Measurements from ENCODE around the gene MAP2K5.

MAP2K5 gene

GRCh38 chr15:67730135-67730534 is 187.6 kb downstream of the MAP2K5 start (continued):
- TF ChIP-seq, protein P1, sequence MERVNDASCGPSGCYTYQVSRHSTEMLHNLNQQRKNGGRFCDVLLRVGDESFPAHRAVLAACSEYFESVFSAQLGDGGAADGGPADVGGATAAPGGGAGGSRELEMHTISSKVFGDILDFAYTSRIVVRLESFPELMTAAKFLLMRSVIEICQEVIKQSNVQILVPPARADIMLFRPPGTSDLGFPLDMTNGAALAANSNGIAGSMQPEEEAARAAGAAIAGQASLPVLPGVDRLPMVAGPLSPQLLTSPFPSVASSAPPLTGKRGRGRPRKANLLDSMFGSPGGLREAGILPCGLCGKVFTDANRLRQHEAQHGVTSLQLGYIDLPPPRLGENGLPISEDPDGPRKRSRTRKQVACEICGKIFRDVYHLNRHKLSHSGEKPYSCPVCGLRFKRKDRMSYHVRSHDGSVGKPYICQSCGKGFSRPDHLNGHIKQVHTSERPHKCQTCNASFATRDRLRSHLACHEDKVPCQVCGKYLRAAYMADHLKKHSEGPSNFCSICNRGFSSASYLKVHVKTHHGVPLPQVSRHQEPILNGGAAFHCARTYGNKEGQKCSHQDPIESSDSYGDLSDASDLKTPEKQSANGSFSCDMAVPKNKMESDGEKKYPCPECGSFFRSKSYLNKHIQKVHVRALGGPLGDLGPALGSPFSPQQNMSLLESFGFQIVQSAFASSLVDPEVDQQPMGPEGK (tag by site-specific recombination; IDR thresholded peaks at IDR 0.05) = no peak
- TF ChIP-seq INSM2 (tag by site-specific recombination; IDR thresholded peaks at IDR 0.05) (no peak), ZBTB7A (tag by site-specific recombination; IDR thresholded peaks at IDR 0.05; ENCODE audit: low read depth) (no peak), ZFP3 (tag by site-specific recombination; IDR thresholded peaks at IDR 0.05; ENCODE audit: low read depth) (0 out of 2 replicates have a peak, but pooled peaks have one; percentile 12), HIC1 (tag by site-specific recombination; IDR thresholded peaks at IDR 0.05) (no peak), ZFHX2 (tag by site-specific recombination; conservative IDR thresholded peaks at IDR 0.05) (peak; percentile 83), ZNF366 (tag by site-specific recombination; conservative IDR thresholded peaks at IDR 0.05) (no peak), BCL11B (tag by site-specific recombination; IDR thresholded peaks at IDR 0.05; ENCODE audit: low read depth) (no peak), WT1 (tag by site-specific recombination; IDR thresholded peaks at IDR 0.05) (peak; percentile 82), ZNF266 (tag by site-specific recombination; IDR thresholded peaks at IDR 0.05; ENCODE audit: low read depth) (no peak), ZBTB48 (tag by site-specific recombination; IDR thresholded peaks at IDR 0.05) (no peak), ZNF596 (tag by site-specific recombination; IDR thresholded peaks at IDR 0.05) (no peak), MEIS1 (CRISPR knock-in tag; IDR thresholded peaks at IDR 0.05; ENCODE audit: borderline replicate concordance) (no peak), IKZF3 (tag by site-specific recombination; IDR thresholded peaks at IDR 0.05) (no peak), KLF7 (tag by site-specific recombination; IDR thresholded peaks at IDR 0.05; ENCODE audit: borderline replicate concordance) (no peak), ZNF548 (tag by site-specific recombination; IDR thresholded peaks at IDR 0.05) (no peak), SP7 (tag by site-specific recombination; IDR thresholded peaks at IDR 0.05) (no peak), ZNF776 (tag by site-specific recombination; IDR thresholded peaks at IDR 0.05; ENCODE audit: borderline replicate concordance) (no peak), ZNF707 (tag by site-specific recombination; IDR thresholded peaks at IDR 0.05) (no peak), ZNF140 (tag by site-specific recombination; IDR thresholded peaks at IDR 0.05) (no peak)
- TF ChIP-seq, protein P2, sequence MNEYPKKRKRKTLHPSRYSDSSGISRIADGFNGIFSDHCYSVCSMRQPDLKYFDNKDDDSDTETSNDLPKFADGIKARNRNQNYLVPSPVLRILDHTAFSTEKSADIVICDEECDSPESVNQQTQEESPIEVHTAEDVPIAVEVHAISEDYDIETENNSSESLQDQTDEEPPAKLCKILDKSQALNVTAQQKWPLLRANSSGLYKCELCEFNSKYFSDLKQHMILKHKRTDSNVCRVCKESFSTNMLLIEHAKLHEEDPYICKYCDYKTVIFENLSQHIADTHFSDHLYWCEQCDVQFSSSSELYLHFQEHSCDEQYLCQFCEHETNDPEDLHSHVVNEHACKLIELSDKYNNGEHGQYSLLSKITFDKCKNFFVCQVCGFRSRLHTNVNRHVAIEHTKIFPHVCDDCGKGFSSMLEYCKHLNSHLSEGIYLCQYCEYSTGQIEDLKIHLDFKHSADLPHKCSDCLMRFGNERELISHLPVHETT (tag by site-specific recombination; IDR thresholded peaks at IDR 0.05) = no peak

DNA sequence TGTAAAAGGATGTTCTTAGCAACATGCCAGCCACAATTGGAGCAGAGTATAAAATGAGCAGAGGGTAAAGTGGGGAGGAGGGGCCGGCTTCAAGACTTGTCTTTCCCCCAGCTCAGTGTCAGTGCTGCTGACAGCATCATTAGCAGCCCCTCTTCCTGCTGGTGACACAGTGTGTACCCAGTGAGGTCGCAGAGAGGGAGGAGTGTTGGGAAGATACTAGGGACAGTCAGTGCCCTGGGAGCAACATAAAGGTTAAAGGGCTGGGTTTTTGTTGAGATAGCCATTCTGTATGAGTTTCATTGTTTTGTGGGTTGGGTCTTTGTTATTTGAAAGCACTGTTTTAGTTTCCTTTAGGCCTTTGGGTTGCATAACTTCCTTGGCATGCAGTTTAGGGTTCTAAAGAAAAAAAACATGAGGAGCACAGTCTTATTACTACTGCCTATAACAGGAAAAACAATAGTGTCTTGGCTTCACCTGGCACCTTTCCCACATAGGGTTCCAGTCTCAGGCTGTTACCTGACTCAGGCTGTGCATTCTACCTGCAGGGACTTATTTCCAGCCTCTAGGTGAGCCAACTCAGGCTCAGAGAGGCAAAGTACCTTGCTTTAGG is 188.7 kb downstream of the MAP2K5 start:
- Histone ChIP-seq H3K36me3 (ENCODE audit: control insufficient read depth in 2 of 2, insufficient read depth in 1 of 2, low read length in 2 of 2) (no peaks in the 10 kb centered on the region), H3K9me3 (ENCODE audit: control insufficient read depth, insufficient read depth, low read depth, low read length) (no peaks in the 10 kb centered on the region), H3K27ac (ENCODE audit: extremely low read depth, low read depth, low read length) (no peak overlapping the region), H3K4me3 (ENCODE audit: low read depth, low read length) (no peak overlapping the region), H3K4me1 (ENCODE audit: control insufficient read depth, insufficient read depth, low read length) (peaks cover 16% of the 10 kb centered on the region; the same call in 1 of the 2 replicates)
- ChIA-PET POLR2A (no interaction called here), CTCF (no interaction called here)
- peak; percentile 41 for TF ChIP-seq ZIC2 (tag by site-specific recombination; IDR thresholded peaks at IDR 0.05)
- TF ChIP-seq ZNF707 (tag by site-specific recombination; IDR thresholded peaks at IDR 0.05) = no peak
- TF ChIP-seq ZNF792 (tag by site-specific recombination; IDR thresholded peaks at IDR 0.05) = no peak
- TF ChIP-seq, protein P3, sequence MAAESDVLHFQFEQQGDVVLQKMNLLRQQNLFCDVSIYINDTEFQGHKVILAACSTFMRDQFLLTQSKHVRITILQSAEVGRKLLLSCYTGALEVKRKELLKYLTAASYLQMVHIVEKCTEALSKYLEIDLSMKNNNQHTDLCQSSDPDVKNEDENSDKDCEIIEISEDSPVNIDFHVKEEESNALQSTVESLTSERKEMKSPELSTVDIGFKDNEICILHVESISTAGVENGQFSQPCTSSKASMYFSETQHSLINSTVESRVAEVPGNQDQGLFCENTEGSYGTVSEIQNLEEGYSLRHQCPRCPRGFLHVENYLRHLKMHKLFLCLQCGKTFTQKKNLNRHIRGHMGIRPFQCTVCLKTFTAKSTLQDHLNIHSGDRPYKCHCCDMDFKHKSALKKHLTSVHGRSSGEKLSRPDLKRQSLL (tag by site-specific recombination; IDR thresholded peaks at IDR 0.05) = no peak
- TF ChIP-seq ZNF623 (tag by site-specific recombination; IDR thresholded peaks at IDR 0.05) = no peak
- no peak for TF ChIP-seq KLF9 (tag by site-specific recombination; IDR thresholded peaks at IDR 0.05; ENCODE audit: low read depth)
- no peak for TF ChIP-seq SALL2 (tag by site-specific recombination; IDR thresholded peaks at IDR 0.05; ENCODE audit: borderline replicate concordance)
- no peak for TF ChIP-seq SP7 (tag by site-specific recombination; IDR thresholded peaks at IDR 0.05)
- TF ChIP-seq ZEB2 (tag by site-specific recombination; IDR thresholded peaks at IDR 0.05) = no peak
- no peak for TF ChIP-seq ZNF660 (tag by site-specific recombination; IDR thresholded peaks at IDR 0.05)
- no peak for TF ChIP-seq WT1 (tag by site-specific recombination; IDR thresholded peaks at IDR 0.05)
- no peak for TF ChIP-seq ZNF777 (tag by site-specific recombination; IDR thresholded peaks at IDR 0.05; ENCODE audit: borderline replicate concordance)
